ENCODE results near the gene FNDC3B.

GRCh38 chr3:172246107-172246844 lies 206.9 kb downstream of the FNDC3B start:
- TF ChIP-seq PBX3 (CRISPR knock-in tag; IDR thresholded peaks at IDR 0.05) = no peak
- no peak for TF ChIP-seq CTCF (tag by site-specific recombination; IDR thresholded peaks at IDR 0.05)
- TF ChIP-seq ZNF266 (tag by site-specific recombination; IDR thresholded peaks at IDR 0.05; ENCODE audit: low read depth) = no peak
- no peak for TF ChIP-seq ZNF423 (tag by site-specific recombination; IDR thresholded peaks at IDR 0.05)
- no peak for TF ChIP-seq ZXDB (tag by site-specific recombination; IDR thresholded peaks at IDR 0.05)
- no peak for TF ChIP-seq ZNF704 (tag by site-specific recombination; IDR thresholded peaks at IDR 0.05)
- no peak for TF ChIP-seq ZNF610 (tag by site-specific recombination; IDR thresholded peaks at IDR 0.05; ENCODE audit: borderline replicate concordance)
- TF ChIP-seq TCF7L2 (IDR thresholded peaks at IDR 0.05; ENCODE audit: borderline replicate concordance, low read depth, low read length) = no peak
- TF ChIP-seq ZNF274 (IDR thresholded peaks at IDR 0.05; ENCODE audit: low read length) = no peak
- no peak for TF ChIP-seq ZNF274 (tag by site-specific recombination; IDR thresholded peaks at IDR 0.05; ENCODE audit: borderline replicate concordance)
- TF ChIP-seq REST (tag by site-specific recombination; IDR thresholded peaks at IDR 0.05) = no peak
- TF ChIP-seq ZNF670 (tag by site-specific recombination; IDR thresholded peaks at IDR 0.05; ENCODE audit: low read depth) = no peak
